Mesenchymal stem cell (in vitro differentiated cells and primary cell): ENCODE measurements around the gene IKZF1.

Source experiments
- DNase-seq: peaks from one replicate; pipeline ENCODE4 v3.0.0-alpha.2; 2013
- H2AFZ ChIP-seq: one replicate; pipeline ENCODE4 v1.6.1; 2013; ENCODE audit warnings: low read depth, mild to moderate bottlenecking, control low read depth, inconsistent platforms, low read length, moderate library complexity
- H2AK5ac ChIP-seq: 2 replicates; pipeline ENCODE4 v1.6.1; 2013; ENCODE audit warnings: low read length, moderate library complexity, mild to moderate bottlenecking, inconsistent platforms; ENCODE audit not compliant: severe bottlenecking
- H2BK120ac ChIP-seq: one replicate; pipeline ENCODE4 v1.6.1; 2013; ENCODE audit warnings: low read depth, mild to moderate bottlenecking, inconsistent platforms, low read length, moderate library complexity
- H2BK12ac ChIP-seq, 2 experiments: one replicate each; pipeline ENCODE4 v1.6.1; 2013; ENCODE audit warnings: inconsistent platforms in 2 of 2, low read length in 2 of 2, mild to moderate bottlenecking in 2 of 2, moderate library complexity in 2 of 2, control low read depth in 1 of 2
- H2BK15ac ChIP-seq: one replicate; pipeline ENCODE4 v1.6.1; 2013; ENCODE audit warnings: mild to moderate bottlenecking, low read depth, inconsistent platforms; ENCODE audit not compliant: poor library complexity, severe bottlenecking
- H2BK5ac ChIP-seq: 2 replicates; pipeline ENCODE4 v1.6.1; 2013; ENCODE audit warnings: low read depth, mild to moderate bottlenecking, low read length, control low read depth, inconsistent platforms; ENCODE audit not compliant: poor library complexity, severe bottlenecking
- H3K14ac ChIP-seq, 2 experiments: one replicate each; pipeline ENCODE4 v1.6.1; 2013; ENCODE audit warnings: inconsistent platforms in 2 of 2, low read length in 2 of 2, control low read depth in 1 of 2, mild to moderate bottlenecking in 1 of 2, moderate library complexity in 1 of 2
- H3K18ac ChIP-seq, 2 experiments: one replicate each; pipeline ENCODE4 v1.6.1; 2013; ENCODE audit warnings: inconsistent platforms in 2 of 2, low read length in 2 of 2, control low read depth in 1 of 2, low read depth in 1 of 2, mild to moderate bottlenecking in 1 of 2
- H3K23ac ChIP-seq, 2 experiments: one replicate each; pipeline ENCODE4 v1.6.1; 2013; ENCODE audit warnings: inconsistent platforms in 2 of 2, low read length in 2 of 2, mild to moderate bottlenecking in 2 of 2, moderate library complexity in 2 of 2, control low read depth in 1 of 2
- H3K27ac ChIP-seq: 2 replicates; pipeline ENCODE4 v1.5.1; 2013; ENCODE audit warnings: mild to moderate bottlenecking, moderate library complexity, low read length, control low read depth, inconsistent platforms; ENCODE audit not compliant: poor library complexity, severe bottlenecking
- H3K27me3 ChIP-seq, 2 experiments: 2 replicates each; pipeline versions ENCODE4 v1.6.1 to v1.7.0; 2013; ENCODE audit warnings: low read length in 2 of 2, mild to moderate bottlenecking in 2 of 2, moderate library complexity in 2 of 2, control low read depth in 1 of 2, inconsistent platforms in 1 of 2; ENCODE audit not compliant: control insufficient read depth in 1 of 2, insufficient read depth in 1 of 2
- H3K36me3 ChIP-seq, 2 experiments: 2 replicates each; pipeline versions ENCODE4 v1.6.1 to v1.7.0; 2013; ENCODE audit warnings: low read length in 2 of 2, control low read depth in 1 of 2, inconsistent platforms in 1 of 2, low read depth in 1 of 2, mild to moderate bottlenecking in 1 of 2; ENCODE audit not compliant: insufficient read depth in 2 of 2, control insufficient read depth in 1 of 2
- H3K4ac ChIP-seq, 2 experiments: one replicate each; pipeline ENCODE4 v1.6.1; 2013; ENCODE audit warnings: inconsistent platforms in 2 of 2, low read length in 2 of 2, mild to moderate bottlenecking in 2 of 2, moderate library complexity in 2 of 2, control low read depth in 1 of 2, low read depth in 1 of 2
- H3K4me1 ChIP-seq: 2 replicates; pipeline ENCODE4 v1.6.1; 2013; ENCODE audit warnings: low read depth, low read length, control low read depth; ENCODE audit not compliant: control insufficient read depth, insufficient read depth
- H3K4me2 ChIP-seq: 2 replicates; pipeline ENCODE4 v1.6.1; 2013; ENCODE audit warnings: low read length, mild to moderate bottlenecking, inconsistent platforms; ENCODE audit not compliant: poor library complexity, severe bottlenecking
- H3K4me3 ChIP-seq, 2 experiments: 2 replicates each; pipeline versions ENCODE4 v1.5.1 to v1.7.0; 2013; ENCODE audit warnings: low read length in 2 of 2, mild to moderate bottlenecking in 2 of 2, control low read depth in 1 of 2, low read depth in 1 of 2; ENCODE audit not compliant: insufficient read depth in 1 of 2
- H3K79me1 ChIP-seq: replicated peaks from 2 replicates; pipeline ENCODE4 v1.6.1; 2013; ENCODE audit warnings: mild to moderate bottlenecking, control low read depth, low read length, inconsistent platforms; ENCODE audit not compliant: poor library complexity, severe bottlenecking
- H3K9ac ChIP-seq: 2 replicates; pipeline ENCODE4 v1.7.0; 2013; ENCODE audit warnings: mild to moderate bottlenecking, low read length, moderate library complexity
- H3K9me3 ChIP-seq: 2 replicates; pipeline ENCODE4 v1.7.0; 2013; ENCODE audit warnings: mild to moderate bottlenecking, low read length; ENCODE audit not compliant: control insufficient read depth
- H4K8ac ChIP-seq: one replicate; pipeline ENCODE4 v1.6.1; 2013; ENCODE audit warnings: inconsistent platforms, mild to moderate bottlenecking, low read length, moderate library complexity
- H4K91ac ChIP-seq: one replicate; pipeline ENCODE4 v1.6.1; 2013; ENCODE audit warnings: mild to moderate bottlenecking, low read length, inconsistent platforms
- whole genome bisulfite sequencing: methylation state at CpG from one replicate; pipeline ENCODE4 v1.1.7; 2013; ENCODE audit warnings: mixed read lengths; 5-methylcytosine and 5-hydroxymethylcytosine counted together

IKZF1 gene

DNA sequence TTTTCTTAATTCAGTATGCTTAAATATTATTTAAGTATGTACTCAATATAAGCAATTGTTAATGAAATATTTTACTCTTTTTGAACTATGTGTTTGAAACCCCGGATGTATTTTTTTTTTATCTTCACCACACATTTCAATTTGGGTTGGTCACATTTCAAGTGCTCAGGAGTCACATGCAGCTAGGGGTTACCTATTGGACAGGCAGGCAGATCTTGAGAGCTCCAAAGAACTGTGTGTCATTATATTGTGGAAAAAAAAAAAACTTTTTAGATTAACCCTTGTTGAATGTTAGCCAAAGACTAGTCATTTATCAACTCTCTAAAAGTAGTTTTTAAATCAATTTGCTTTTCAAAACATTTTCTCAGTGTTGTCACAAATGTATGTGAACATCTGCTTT is 37.2 kb downstream of the IKZF1 start:
- no peaks in the 10 kb centered on the region for H3K36me3 ChIP-seq
- no peak overlapping the region for H2BK12ac ChIP-seq
- H3K4me2 ChIP-seq: no peak overlapping the region
- H2BK120ac ChIP-seq: no peak overlapping the region
- no peak overlapping the region for H3K27ac ChIP-seq
- no peak overlapping the region for H4K91ac ChIP-seq
- no peak overlapping the region for H2AFZ ChIP-seq
- H3K23ac ChIP-seq: no peak overlapping the region
- WGBS: no CpG with 5 or more reads among the region's 1 CpG
- no peak overlapping the region for H2AK5ac ChIP-seq
- no peak overlapping the region for H2BK15ac ChIP-seq
- no peak overlapping the region for H3K9ac ChIP-seq
- no peak overlapping the region for H3K4ac ChIP-seq
- no peak for DNase-seq
- H3K18ac ChIP-seq: no peak overlapping the region
- no peaks in the 10 kb centered on the region for H3K79me1 ChIP-seq
- H3K4me3 ChIP-seq: no peak overlapping the region
- H2BK5ac ChIP-seq: no peak overlapping the region
- H3K4me1 ChIP-seq: peaks cover 3% of the 10 kb centered on the region
- no peak overlapping the region for H4K8ac ChIP-seq
- H3K14ac ChIP-seq: no peak overlapping the region
- H3K9me3 ChIP-seq: no peaks in the 10 kb centered on the region
- H3K27me3 ChIP-seq: peaks cover 0 to 36% of the 10 kb centered on the region in 2 experiments

DNA sequence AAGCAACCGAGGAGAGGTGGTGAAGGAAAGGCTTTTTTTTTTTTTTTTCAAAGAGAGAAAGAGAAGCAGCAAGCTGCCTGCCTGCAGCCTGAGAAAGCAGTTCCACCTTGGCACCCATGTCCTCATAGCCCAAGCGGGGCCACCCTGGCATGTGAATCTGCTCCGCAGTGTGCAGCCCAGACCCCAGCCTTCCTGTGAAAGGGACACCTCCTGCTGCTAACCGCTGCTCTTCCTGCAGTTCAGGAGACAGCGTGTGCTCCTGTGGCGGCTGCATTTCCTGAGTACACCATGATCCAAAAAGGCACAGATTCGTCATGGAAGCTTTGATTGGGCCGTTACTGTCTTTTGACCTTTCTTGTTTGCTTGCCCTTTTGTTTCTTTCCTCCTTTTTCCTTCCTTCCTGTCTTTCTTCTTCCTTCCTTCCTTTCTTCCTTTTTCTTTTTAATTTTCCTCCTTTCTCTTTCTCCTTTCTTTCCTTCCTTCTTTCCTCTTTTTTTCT is 38.1 kb downstream of the IKZF1 start:
- peak overlapping the region; percentile 71 for H3K4me2 ChIP-seq
- H2AK5ac ChIP-seq: no peak overlapping the region
- H3K9me3 ChIP-seq: no peaks in the 10 kb centered on the region
- no peaks in the 10 kb centered on the region for H3K36me3 ChIP-seq
- no peak overlapping the region for H3K9ac ChIP-seq
- H2BK12ac ChIP-seq: no peak overlapping the region
- H3K4me3 ChIP-seq: no peak overlapping the region
- no peak for DNase-seq
- H4K91ac ChIP-seq: no peak overlapping the region
- peaks cover 3% of the 10 kb centered on the region for H3K4me1 ChIP-seq
- H2BK15ac ChIP-seq: no peak overlapping the region
- H3K27ac ChIP-seq: no peak overlapping the region
- no peak overlapping the region for H3K4ac ChIP-seq
- peak overlapping the region in 1 of 2 experiments; percentile 59 for H3K23ac ChIP-seq
- no peak overlapping the region for H4K8ac ChIP-seq
- 29% methylated on average over 8 of the region's 8 CpGs for WGBS
- H3K14ac ChIP-seq: no peak overlapping the region
- H3K27me3 ChIP-seq: peaks cover 0 to 45% of the 10 kb centered on the region in 2 experiments
- H2BK120ac ChIP-seq: no peak overlapping the region
- H2AFZ ChIP-seq: peak overlapping the region; percentile 32
- H3K18ac ChIP-seq: peak overlapping the region in 1 of 2 experiments; percentile 21
- no peak overlapping the region for H2BK5ac ChIP-seq
- H3K79me1 ChIP-seq: no peaks in the 10 kb centered on the region

DNA sequence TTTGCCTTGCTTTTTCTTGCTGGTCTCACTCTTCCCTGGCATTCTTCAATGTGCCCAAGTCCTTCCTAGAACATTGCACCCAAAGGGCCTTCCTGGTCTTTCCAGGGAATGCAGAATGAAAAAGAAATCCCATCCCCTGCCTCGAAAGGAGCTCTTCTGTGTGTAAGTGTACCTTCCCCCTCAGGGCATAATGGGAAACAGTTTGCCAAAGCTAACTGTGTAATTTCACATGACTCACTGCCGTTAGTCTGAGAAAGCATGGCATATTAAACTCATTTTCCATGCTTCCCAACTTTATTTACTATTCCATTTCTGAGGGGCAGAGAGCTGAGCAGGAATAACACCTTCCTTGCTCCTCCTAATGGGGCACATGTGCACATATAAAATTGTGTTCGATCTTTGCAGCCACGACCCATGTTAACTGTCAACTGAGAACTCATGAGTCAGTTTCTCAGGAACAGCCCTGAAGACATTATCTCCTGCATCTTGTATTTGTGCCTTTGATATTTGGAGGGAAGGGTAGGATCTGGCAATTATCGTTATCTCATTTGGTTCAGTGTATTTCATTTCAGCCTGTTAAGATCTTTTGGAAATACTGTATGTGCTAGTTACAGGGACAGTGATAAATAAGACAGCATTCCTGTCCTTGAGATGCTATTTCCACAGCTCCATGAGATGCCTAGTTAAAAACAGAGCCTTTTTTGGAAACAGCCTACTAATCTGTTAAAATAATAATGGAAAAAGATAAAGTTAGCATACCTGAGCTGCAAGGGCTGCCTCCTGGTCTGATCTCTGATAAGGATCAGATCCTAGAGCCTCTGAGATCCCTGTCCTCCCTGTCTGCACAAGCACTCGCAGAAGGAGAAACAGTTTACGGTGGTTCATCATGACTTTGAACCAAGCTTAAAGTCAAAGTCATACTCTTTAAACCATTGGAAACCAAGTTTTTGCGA is 42.3 kb downstream of the IKZF1 start:
- H2BK5ac ChIP-seq: no peak overlapping the region
- H3K4me3 ChIP-seq: no peak overlapping the region
- H4K91ac ChIP-seq: no peak overlapping the region
- no peak overlapping the region for H4K8ac ChIP-seq
- peaks cover 4 to 58% of the 10 kb centered on the region in 2 experiments for H3K27me3 ChIP-seq
- H3K4me2 ChIP-seq: no peak overlapping the region
- WGBS: 84% methylated on average over 8 of the region's 8 CpGs
- H2BK15ac ChIP-seq: no peak overlapping the region
- peaks cover 3% of the 10 kb centered on the region for H3K4me1 ChIP-seq
- H3K9ac ChIP-seq: no peak overlapping the region
- no peak overlapping the region for H3K23ac ChIP-seq
- no peak for DNase-seq
- no peak overlapping the region for H2AK5ac ChIP-seq
- no peak overlapping the region for H3K14ac ChIP-seq
- H2BK120ac ChIP-seq: no peak overlapping the region
- H3K4ac ChIP-seq: no peak overlapping the region
- no peaks in the 10 kb centered on the region for H3K9me3 ChIP-seq
- no peaks in the 10 kb centered on the region for H3K79me1 ChIP-seq
- H2AFZ ChIP-seq: no peak overlapping the region
- H2BK12ac ChIP-seq: no peak overlapping the region
- no peak overlapping the region for H3K18ac ChIP-seq
- no peaks in the 10 kb centered on the region for H3K36me3 ChIP-seq
- no peak overlapping the region for H3K27ac ChIP-seq

DNA sequence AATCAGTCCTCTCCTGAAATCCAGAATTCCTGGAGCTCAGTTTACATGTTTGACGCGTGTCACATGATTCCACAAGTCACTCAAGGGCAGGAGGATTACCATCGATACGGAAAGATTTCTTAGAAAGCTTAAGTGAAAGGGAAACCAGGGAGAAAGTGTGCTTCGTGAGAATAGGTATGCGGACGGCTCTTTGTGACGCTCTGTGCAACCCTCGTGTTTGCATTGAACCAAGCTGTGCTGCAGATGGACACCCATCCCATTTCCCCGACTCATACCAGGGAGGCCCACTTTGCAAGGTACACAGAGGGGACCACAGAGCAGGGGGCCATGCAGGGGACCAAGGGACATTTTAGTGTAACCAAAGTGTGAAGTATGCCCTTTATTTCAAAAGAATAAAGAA is 43.2 kb downstream of the IKZF1 start:
- no peak overlapping the region for H2BK12ac ChIP-seq
- H3K79me1 ChIP-seq: no peaks in the 10 kb centered on the region
- no peak overlapping the region for H3K27ac ChIP-seq
- H2AFZ ChIP-seq: no peak overlapping the region
- H3K9ac ChIP-seq: no peak overlapping the region
- H3K4me1 ChIP-seq: peaks cover under 1% of the 10 kb centered on the region
- no peak overlapping the region for H3K18ac ChIP-seq
- H3K4me2 ChIP-seq: no peak overlapping the region
- no peak overlapping the region for H2BK15ac ChIP-seq
- no peak overlapping the region for H4K8ac ChIP-seq
- no peak overlapping the region for H2AK5ac ChIP-seq
- no peak overlapping the region for H3K4me3 ChIP-seq
- H2BK120ac ChIP-seq: no peak overlapping the region
- H3K36me3 ChIP-seq: no peaks in the 10 kb centered on the region
- H3K27me3 ChIP-seq: peaks cover 4 to 56% of the 10 kb centered on the region in 2 experiments
- H3K9me3 ChIP-seq: no peaks in the 10 kb centered on the region
- WGBS: 95% methylated on average over 9 of the region's 10 CpGs
- H3K23ac ChIP-seq: no peak overlapping the region
- no peak for DNase-seq
- no peak overlapping the region for H2BK5ac ChIP-seq
- H3K14ac ChIP-seq: no peak overlapping the region
- no peak overlapping the region for H3K4ac ChIP-seq
- no peak overlapping the region for H4K91ac ChIP-seq
